ENCODE data around the gene PACSIN3. TPM values are rescaled to one million over a fixed set of nuclear protein-coding genes. Genes with fewer than 3 reads are reported as not detected.
"Not testable (repeated sequence)": the region's sequence is repeated elsewhere in the genome, so short reads cannot be mapped to it uniquely, and the experiment has no call there.

The PACSIN3 gene
- total and polyA plus RNA-seq, 2 of the 13 experiments (the other 11 are each of a cell fraction or from before 2014, with no cell fraction given): 47.9 to 93.3 TPM

DNA sequence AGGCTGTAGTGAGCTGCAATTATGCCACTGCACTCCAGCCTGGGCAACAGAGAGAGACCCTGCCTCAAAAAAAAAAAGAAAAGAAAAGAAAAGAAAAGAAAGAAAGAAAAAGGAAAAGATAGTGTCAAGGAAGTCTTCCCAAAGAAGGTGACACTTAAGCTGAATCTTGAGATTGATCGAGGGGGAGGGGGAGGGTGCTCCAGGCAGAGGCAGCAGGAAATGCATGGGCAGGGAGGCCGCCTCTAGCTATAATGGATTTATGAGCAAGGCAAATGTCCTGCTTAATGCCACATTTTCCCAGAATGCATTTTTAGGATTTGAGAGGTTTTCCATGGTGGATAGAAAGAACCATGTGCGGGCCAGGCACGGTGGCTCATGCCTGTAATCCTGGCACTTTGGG, 14.8 kb upstream of the PACSIN3 start:
- Histone ChIP-seq H3K79me2 (ENCODE audit: insufficient read depth, low read length) (no peaks in the 10 kb centered on the region), H4K20me1 (ENCODE audit: insufficient read depth, low read length) (no peaks in the 10 kb centered on the region), H3K27me3 (ENCODE audit: control insufficient read depth in 1 of 2, insufficient read depth in 2 of 2, low read length in 2 of 2) (no peaks in the 10 kb centered on the region), H3K4me1 (ENCODE audit: insufficient read depth, low read length) (peaks cover 35% of the 10 kb centered on the region), H3K4me3 (replicated peaks in 1 of 3; ENCODE audit: insufficient read depth in 1 of 3, low read depth in 2 of 3, low read length in 3 of 3) (no peak overlapping the region), H3K4me2 (ENCODE audit: low read depth, low read length) (no peak overlapping the region), H3K9me3 (ENCODE audit: low read length) (no peaks in the 10 kb centered on the region), H2AFZ (ENCODE audit: low read length) (no peak overlapping the region), H3K27ac (ENCODE audit: extremely low read length, insufficient read depth, low read length) (no peak overlapping the region), H3K36me3 (replicated peaks in 1 of 2; ENCODE audit: control insufficient read depth in 1 of 2, insufficient read depth in 2 of 2, low read length in 2 of 2) (no peaks in the 10 kb centered on the region), H3K9ac (ENCODE audit: insufficient read depth, low read depth, low read length) (no peak overlapping the region)
- intact Hi-C loops (cut with micrococcal nuclease; ENCODE audit: unreplicated experiment): no loop called here
- CTCF ChIA-PET (ENCODE audit: low intra/inter-chr PET ratio, low total read pairs): no interaction called here
- POLR2A ChIA-PET: interaction anchor here (0.5 to 1.3 kb wide), 2 partner anchors 8 to 14 kb away, joined by 3 to 4 read pairs; no protein-coding TSS in a partner anchor
- ATAC-seq (no peak), FAIRE-seq (no peak), DNase-seq (ENCODE audit: low spot score) (no peak)
- BruUV-seq (replicated peaks): no TSS peak
- in situ Hi-C loops (cut with HindIII; ENCODE audit: extremely low pct_ligation_motif_present, low pct_unique_long_range_greater_than_20kb): no loop called here
- TF ChIP-seq, protein P1, sequence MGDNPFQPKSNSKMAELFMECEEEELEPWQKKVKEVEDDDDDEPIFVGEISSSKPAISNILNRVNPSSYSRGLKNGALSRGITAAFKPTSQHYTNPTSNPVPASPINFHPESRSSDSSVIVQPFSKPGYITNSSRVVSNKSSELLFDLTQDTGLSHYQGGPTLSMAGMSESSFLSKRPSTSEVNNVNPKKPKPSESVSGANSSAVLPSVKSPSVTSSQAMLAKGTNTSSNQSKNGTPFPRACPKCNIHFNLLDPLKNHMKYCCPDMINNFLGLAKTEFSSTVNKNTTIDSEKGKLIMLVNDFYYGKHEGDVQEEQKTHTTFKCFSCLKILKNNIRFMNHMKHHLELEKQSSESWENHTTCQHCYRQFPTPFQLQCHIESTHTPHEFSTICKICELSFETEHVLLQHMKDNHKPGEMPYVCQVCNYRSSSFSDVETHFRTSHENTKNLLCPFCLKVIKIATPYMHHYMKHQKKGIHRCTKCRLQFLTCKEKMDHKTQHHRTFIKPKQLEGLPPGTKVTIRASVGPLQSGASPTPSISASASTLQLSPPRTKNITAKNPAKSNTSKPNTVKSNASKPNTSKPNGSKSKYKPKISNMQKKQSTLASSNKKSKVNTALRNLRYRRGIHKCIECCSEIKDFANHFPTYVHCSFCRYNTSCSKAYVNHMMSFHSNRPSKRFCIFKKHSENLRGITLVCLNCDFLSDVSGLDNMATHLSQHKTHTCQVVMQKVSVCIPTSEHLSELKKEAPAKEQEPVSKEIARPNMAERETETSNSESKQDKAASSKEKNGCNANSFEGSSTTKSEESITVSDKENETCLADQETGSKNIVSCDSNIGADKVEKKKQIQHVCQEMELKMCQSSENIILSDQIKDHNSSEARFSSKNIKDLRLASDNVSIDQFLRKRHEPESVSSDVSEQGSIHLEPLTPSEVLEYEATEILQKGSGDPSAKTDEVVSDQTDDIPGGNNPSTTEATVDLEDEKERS (CRISPR knock-in tag; IDR thresholded peaks at IDR 0.05): no peak
- 67% methylated on average over 4 of the region's 4 CpGs for WGBS (ENCODE audit: low lambda C conversion rate)

DNA sequence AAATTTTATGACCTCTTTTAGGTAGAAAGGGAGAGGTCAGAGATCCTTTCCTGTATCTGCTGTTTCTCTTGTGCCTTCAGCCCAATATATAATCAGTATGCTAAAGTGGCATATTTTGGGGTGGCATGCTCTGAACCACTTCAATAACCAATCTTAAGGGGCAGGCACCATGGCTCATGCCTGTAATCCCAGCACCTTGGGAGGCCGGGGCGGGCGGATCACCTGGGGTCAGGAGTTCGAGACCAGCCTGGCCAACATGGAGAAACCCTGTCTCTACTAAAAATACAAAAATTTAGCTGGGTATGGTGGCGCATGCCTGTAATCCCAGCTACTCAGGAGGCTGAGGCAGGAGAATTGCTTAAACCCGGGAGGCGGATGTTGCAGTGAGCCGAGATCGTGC, 11.9 kb upstream of the PACSIN3 start:
- H3K4me2 ChIP-seq (ENCODE audit: low read depth, low read length); H3K36me3 ChIP-seq (replicated peaks in 1 of 2; ENCODE audit: control insufficient read depth in 1 of 2, insufficient read depth in 2 of 2, low read length in 2 of 2); H3K79me2 ChIP-seq (ENCODE audit: insufficient read depth, low read length); H3K9me3 ChIP-seq (ENCODE audit: low read length); in situ Hi-C loops (cut with HindIII; ENCODE audit: extremely low pct_ligation_motif_present, low pct_unique_long_range_greater_than_20kb); POLR2A ChIA-PET; FAIRE-seq; H3K27me3 ChIP-seq (ENCODE audit: control insufficient read depth in 1 of 2, insufficient read depth in 2 of 2, low read length in 2 of 2); H3K4me3 ChIP-seq (replicated peaks in 1 of 3; ENCODE audit: insufficient read depth in 1 of 3, low read depth in 2 of 3, low read length in 3 of 3); ATAC-seq; intact Hi-C loops (cut with micrococcal nuclease; ENCODE audit: unreplicated experiment); BruUV-seq (replicated peaks); DNase-seq (ENCODE audit: low spot score); H2AFZ ChIP-seq (ENCODE audit: low read length); H3K27ac ChIP-seq (ENCODE audit: extremely low read length, insufficient read depth, low read length); CTCF ChIA-PET (ENCODE audit: low intra/inter-chr PET ratio, low total read pairs); H3K9ac ChIP-seq (ENCODE audit: insufficient read depth, low read depth, low read length); H4K20me1 ChIP-seq (ENCODE audit: insufficient read depth, low read length): not testable (repeated sequence)
- H3K4me1 ChIP-seq (ENCODE audit: insufficient read depth, low read length): peaks cover 32% of the 10 kb centered on the region
- WGBS (ENCODE audit: low lambda C conversion rate): 74% methylated on average over 9 of the region's 9 CpGs
